ENCODE results near the gene PSORS1C2.

The PSORS1C2 gene

DNA sequence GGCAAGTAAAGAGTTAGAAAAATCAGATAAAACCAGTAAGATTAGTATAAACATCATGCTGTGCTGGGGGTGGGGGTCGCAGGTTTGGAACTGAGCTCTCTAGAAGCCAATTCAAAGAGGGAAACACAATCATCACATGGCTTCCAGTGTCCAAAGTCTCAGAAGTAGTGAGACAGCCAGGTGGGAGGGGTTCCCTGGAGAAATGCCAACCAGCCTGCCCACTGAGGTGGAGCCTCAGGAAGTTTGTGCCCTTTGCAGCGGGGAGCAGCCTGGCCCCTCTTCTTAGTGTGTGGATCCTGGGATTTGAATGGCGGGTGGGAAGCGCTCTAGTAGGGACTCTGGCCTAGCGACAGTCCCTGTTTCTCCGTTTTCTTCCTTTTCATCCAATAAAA, 47.9 kb downstream of the PSORS1C2 start:
- no peak overlapping the region for H3K27ac ChIP-seq
- no peak overlapping the region for H2AFZ ChIP-seq
- H3K9me3 ChIP-seq (ENCODE audit: control insufficient read depth, low read length), result no peaks in the 10 kb centered on the region
- no peak overlapping the region for H3K4me2 ChIP-seq (ENCODE audit: low read length)
- no peak overlapping the region for H3K9ac ChIP-seq
- H3K4me1 ChIP-seq, result peaks cover 18% of the 10 kb centered on the region
- H3K79me2 ChIP-seq, result no peaks in the 10 kb centered on the region
- H3K4me3 ChIP-seq (ENCODE audit: low read depth, low read length), result no peak overlapping the region
- no peaks in the 10 kb centered on the region for H3K36me3 ChIP-seq (ENCODE audit: control insufficient read depth, insufficient read depth, low read length)
- TF ChIP-seq, protein P1, sequence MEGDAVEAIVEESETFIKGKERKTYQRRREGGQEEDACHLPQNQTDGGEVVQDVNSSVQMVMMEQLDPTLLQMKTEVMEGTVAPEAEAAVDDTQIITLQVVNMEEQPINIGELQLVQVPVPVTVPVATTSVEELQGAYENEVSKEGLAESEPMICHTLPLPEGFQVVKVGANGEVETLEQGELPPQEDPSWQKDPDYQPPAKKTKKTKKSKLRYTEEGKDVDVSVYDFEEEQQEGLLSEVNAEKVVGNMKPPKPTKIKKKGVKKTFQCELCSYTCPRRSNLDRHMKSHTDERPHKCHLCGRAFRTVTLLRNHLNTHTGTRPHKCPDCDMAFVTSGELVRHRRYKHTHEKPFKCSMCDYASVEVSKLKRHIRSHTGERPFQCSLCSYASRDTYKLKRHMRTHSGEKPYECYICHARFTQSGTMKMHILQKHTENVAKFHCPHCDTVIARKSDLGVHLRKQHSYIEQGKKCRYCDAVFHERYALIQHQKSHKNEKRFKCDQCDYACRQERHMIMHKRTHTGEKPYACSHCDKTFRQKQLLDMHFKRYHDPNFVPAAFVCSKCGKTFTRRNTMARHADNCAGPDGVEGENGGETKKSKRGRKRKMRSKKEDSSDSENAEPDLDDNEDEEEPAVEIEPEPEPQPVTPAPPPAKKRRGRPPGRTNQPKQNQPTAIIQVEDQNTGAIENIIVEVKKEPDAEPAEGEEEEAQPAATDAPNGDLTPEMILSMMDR (IDR thresholded peaks at IDR 0.05), result no peak
- no peaks in the 10 kb centered on the region for H3K27me3 ChIP-seq (ENCODE audit: control insufficient read depth, insufficient read depth, low read length)

DNA sequence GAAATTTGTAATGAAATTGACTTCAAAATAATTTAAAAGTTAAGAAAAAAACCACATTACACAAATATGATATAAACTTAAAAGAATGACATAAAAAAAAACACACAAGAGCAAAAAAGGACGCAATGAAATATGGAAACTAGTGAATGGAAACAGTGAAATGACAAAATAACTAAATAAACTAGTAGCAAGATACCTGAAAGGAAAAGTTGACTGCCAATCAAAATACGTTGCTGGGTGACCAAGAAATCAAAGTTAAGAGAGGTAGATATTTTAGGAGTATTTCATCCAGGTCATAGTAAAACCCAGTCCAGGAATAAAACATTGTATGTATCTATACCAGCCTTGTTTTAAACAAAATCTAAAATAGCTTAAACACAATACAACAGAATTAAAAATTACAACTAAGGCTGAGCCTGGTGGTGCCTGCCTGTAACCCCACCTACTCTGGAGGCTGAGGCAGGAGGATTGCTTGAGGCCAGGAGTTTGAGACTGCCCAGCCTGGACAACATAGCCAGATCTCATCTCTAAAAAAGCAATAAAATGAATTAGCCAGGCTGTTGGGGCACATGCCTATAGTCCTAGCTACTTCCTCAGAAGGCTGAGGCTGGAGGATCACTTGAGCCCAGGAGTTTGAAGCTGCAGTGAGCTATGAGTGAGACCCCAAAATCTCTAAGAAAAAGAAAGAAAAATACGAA, 48.4 kb downstream of the PSORS1C2 start:
- Histone ChIP-seq H3K27me3 (ENCODE audit: control insufficient read depth, insufficient read depth, low read length) (no peaks in the 10 kb centered on the region), H3K27ac (no peak overlapping the region), H3K4me1 (peaks cover 17% of the 10 kb centered on the region), H3K36me3 (ENCODE audit: control insufficient read depth, insufficient read depth, low read length) (no peaks in the 10 kb centered on the region), H2AFZ (no peak overlapping the region), H3K4me2 (ENCODE audit: low read length) (no peak overlapping the region), H3K9ac (no peak overlapping the region), H3K4me3 (ENCODE audit: low read depth, low read length) (no peak overlapping the region), H3K9me3 (ENCODE audit: control insufficient read depth, low read length) (no peaks in the 10 kb centered on the region), H3K79me2 (no peaks in the 10 kb centered on the region)
- TF ChIP-seq, protein P1 (IDR thresholded peaks at IDR 0.05), result no peak

Measured in parathyroid adenoma (tissue), 2 donors.